ENCODE results near the gene SERINC5.
"Not testable (repeated sequence)": the region's sequence is repeated elsewhere in the genome, so short reads cannot be mapped to it uniquely, and the experiment has no call there.

SERINC5 gene

GRCh38 chr5:80141147-80141671 is 114.6 kb downstream of the SERINC5 start:
- DNase-seq (ENCODE audit: low read depth in 1 of 2, low spot score in 1 of 2), result no peak

GRCh38 chr5:80140496-80140895 is 115.4 kb downstream of the SERINC5 start:
- peak in 1 of 2 donors; percentile 49 for DNase-seq (ENCODE audit: low read depth in 1 of 2, low spot score in 1 of 2)

GRCh38 chr5:80139466-80139972 is 116.3 kb downstream of the SERINC5 start:
- DNase-seq (ENCODE audit: low read depth in 1 of 2, low spot score in 1 of 2), result no peak

GRCh38 chr5:80138486-80138885 is 117.4 kb downstream of the SERINC5 start:
- no peak for DNase-seq (ENCODE audit: low read depth in 1 of 2, low spot score in 1 of 2)

- DNase-seq (ENCODE audit: low read depth in 1 of 2, low spot score in 1 of 2), result not testable (repeated sequence)
Measured at GRCh38 chr5:80136798-80137197, 119.0 kb downstream of the SERINC5 start.

- no peak for DNase-seq (ENCODE audit: low read depth in 1 of 2, low spot score in 1 of 2)
Measured at GRCh38 chr5:80134876-80135275, 121.0 kb downstream of the SERINC5 start.

GRCh38 chr5:80129146-80129545 is 126.7 kb downstream of the SERINC5 start:
- no peak for DNase-seq (ENCODE audit: low read depth in 1 of 2, low spot score in 1 of 2)

- no peak for DNase-seq (ENCODE audit: low read depth in 1 of 2, low spot score in 1 of 2)
Measured at GRCh38 chr5:80128141-80128540, 127.7 kb downstream of the SERINC5 start.

GRCh38 chr5:80127116-80127552 is 128.7 kb downstream of the SERINC5 start:
- no peak for DNase-seq (ENCODE audit: low read depth in 1 of 2, low spot score in 1 of 2)

GRCh38 chr5:80125962-80126480 is 129.8 kb downstream of the SERINC5 start:
- peak in 1 of 2 donors; percentile 45 for DNase-seq (ENCODE audit: low read depth in 1 of 2, low spot score in 1 of 2)

- no peak for DNase-seq (ENCODE audit: low read depth in 1 of 2, low spot score in 1 of 2)
Measured at GRCh38 chr5:80125022-80125961, 130.6 kb downstream of the SERINC5 start.

- DNase-seq (ENCODE audit: low read depth in 1 of 2, low spot score in 1 of 2), result no peak
Measured at GRCh38 chr5:80124121-80124918, 131.5 kb downstream of the SERINC5 start.

GRCh38 chr5:80122579-80122978 is 133.3 kb downstream of the SERINC5 start:
- DNase-seq (ENCODE audit: low read depth in 1 of 2, low spot score in 1 of 2), result no peak

- no peak for DNase-seq (ENCODE audit: low read depth in 1 of 2, low spot score in 1 of 2)
Measured at GRCh38 chr5:80119372-80119771, 136.5 kb downstream of the SERINC5 start.

GRCh38 chr5:80117446-80117845 is 138.4 kb downstream of the SERINC5 start:
- DNase-seq (ENCODE audit: low read depth in 1 of 2, low spot score in 1 of 2), result no peak

GRCh38 chr5:80116465-80116864 is 139.4 kb downstream of the SERINC5 start:
- DNase-seq (ENCODE audit: low read depth in 1 of 2, low spot score in 1 of 2), result no peak

GRCh38 chr5:80116000-80116399 is 139.8 kb downstream of the SERINC5 start:
- no peak for DNase-seq (ENCODE audit: low read depth in 1 of 2, low spot score in 1 of 2)

- DNase-seq (ENCODE audit: low read depth in 1 of 2, low spot score in 1 of 2), result no peak
Measured at GRCh38 chr5:80114860-80115259, 141.0 kb downstream of the SERINC5 start.

GRCh38 chr5:80111376-80111990 is 144.4 kb downstream of the SERINC5 start:
- not testable (repeated sequence) for DNase-seq (ENCODE audit: low read depth in 1 of 2, low spot score in 1 of 2)

GRCh38 chr5:80109646-80110478 is 146.0 kb downstream of the SERINC5 start:
- no peak for DNase-seq (ENCODE audit: low read depth in 1 of 2, low spot score in 1 of 2)

Measured in activated CD4-positive, alpha-beta T cell treated with anti-CD3 and anti-CD28 coated beads, Interleukin-2, amount 50 U/mL, for 24 hours (primary cell).